CD4-positive, alpha-beta T cell treated with Interleukin-17A for 4 hours (primary cell): Measurements from ENCODE around the gene H1-8.

Experiments used
- DNase-seq: peaks from one replicate; pipeline ENCODE4 v3.0.0-alpha.2; 2020; ENCODE audit warnings: mixed read lengths

Gene H1-8

DNA sequence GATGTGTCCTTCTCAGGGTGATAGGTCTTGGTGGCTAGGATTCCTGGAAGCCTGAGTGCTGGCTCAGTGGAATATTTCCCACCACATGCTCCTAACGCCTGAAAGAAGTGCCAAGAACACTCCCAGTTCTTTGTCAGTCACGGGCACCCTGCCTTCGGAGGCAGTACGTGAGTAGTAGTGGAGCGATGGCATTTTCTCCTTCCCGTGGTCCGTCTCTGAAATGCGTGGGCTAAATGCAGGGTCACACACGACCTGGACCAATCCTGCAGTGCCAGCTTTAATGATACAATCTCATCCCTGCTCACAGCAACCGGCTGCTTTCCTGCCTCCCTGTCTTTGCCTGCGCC is 14.5 kb downstream of the H1-8 start:
- no peak for DNase-seq

DNA sequence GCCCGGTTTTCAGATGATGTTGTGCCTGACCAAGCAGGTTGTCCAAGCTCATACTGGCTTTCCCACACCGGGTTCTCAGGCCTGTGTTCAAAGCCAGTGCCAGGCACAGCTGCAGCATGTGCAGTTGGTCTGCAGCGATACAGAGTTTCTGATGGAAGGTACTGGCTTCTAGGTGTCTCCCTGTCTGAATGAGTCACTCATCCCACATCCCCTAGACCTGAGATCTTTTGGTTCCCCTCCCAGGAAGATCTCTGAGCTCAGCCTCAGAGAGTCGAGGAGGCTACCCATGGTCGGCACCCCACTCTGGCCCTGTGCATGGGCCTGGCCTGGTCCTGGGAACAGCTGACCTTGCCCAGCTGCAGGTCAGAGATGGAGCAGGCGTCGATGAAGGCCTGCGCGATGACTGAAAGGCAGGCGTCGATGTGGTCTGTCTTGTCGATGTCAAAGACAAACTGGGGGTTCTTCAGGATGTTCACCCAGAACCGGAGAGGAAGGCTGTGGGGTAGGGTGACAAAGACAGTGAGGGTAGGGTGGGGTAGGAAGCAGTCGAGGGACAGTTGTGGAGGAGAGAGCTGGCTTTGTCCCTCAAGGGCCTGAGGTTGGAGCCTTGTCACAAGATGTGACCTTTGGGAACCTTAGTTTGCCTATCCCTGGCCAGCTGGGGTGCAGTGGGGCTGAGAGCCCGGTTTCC is 15.3 kb downstream of the H1-8 start:
- DNase-seq, result no peak

DNA sequence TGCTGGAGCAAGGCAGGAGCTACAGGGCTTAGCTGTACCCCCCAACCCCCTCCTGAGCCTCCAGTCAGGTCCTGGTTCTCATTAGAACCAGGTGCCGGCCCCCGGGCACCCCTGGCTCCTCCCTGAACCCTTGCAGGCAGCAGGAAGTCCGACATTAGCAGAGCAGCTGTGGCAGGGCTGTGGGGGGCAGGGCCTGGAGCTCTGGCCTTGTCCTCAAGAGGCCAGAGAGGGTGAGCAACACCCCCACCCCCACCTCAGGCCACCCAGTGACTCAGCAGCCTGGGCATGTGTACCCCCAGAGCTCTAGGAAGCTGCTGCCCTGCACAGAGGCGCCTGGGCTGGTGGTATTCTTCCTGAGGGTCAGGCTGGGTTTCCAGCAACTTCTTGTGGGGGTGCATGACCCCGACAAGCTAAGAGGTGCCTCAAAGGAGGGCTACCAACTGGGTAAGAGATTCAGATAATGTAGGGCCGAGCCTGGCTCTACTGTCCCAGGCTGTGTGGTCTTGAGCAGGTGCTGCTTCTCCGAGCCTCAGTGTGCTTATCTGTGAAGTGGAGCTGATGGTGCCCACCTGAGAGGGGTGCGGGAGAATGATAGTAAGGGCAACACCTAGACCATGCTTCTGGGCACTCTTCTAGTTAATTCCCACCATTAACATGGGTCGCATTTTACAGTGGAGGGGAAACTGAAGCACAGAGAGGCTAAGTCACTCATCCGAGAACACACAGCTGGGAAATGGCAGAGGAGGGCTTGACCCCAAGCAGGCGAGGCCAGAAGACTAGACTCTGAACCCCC is 16.0 kb downstream of the H1-8 start:
- no peak for DNase-seq

DNA sequence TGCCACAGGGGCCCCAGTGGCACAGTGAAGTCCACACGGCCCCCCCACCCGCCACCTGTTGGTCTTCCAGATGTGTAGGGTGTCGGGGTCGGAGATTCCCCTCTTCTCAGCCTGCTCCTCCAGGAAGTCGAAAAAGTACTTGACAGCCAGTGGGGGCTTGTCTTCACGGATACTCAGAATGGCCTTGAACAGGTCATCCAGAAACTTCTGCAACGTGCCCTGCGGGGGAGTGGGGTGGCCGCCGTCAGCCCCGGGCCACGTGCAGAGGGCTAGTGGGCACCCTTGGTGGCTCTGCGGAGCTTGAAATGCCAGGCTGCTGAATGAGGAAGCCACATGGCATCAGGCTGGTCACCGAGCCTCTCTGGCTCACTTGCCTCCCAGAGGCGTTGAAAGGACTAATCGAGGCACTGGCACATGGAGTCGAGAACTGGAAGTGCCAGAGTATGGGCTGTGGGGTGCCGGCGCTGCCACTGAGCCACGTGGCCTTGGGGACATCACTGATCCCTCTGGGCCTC is 16.6 kb downstream of the H1-8 start:
- DNase-seq, result no peak

DNA sequence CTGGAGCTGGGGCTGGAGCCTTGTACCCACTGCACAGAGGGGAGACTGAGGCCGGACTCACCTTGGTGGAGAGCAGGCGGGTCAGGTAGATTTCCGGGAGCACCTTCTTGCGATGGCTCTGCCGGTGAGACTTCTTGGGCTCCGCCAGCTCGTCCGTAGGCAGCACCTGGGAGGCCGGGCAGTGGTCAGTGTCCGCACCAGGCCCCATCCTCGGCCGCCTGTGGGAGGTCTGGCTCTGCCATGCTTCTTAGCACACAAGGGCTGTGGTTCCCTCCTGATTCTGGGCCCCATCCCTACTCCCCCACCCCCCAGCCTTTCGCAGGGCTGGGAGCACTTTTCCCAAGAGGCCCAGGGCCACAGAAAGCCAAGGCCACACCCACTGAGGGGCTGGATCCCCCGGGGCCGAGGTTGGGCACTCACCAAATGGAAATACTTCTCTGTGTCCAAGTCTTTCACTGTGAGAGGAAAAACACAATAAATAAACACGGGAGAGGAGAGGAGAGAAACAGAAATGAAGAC is 17.4 kb downstream of the H1-8 start:
- no peak for DNase-seq

DNA sequence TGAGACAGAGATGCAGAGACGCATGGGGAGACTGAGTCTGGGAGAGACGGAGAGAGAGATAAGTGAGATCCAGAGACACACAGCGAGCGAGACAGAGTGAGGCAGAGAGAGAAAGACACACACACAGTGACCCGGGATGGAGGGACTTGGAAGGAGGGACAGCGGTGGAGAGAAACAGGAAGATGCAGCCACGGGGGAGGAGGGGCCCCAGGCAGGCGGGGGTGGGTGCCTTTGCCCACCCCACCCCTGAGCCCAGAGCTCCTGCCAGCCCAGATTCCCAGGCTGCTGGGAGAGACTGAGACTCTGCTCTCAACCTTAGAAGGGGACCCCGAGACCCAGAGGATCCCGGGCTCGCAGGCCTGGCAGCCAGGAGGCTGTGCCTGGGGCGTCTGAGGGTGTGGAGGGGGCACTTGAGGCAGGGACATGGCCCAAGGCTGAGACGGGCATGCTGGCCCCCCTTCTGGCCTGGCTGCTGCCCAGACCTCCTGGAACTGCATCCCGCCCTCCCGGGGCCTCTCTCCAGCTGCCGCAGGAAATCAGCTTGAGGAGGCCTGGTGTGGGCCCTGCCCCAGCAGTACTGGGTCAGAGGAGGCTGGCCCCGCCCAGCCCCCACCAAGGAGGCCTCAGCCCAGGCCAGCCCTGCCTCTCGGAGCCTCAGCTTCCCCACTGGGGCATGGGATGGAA is 18.1 kb downstream of the H1-8 start:
- DNase-seq, result no peak

DNA sequence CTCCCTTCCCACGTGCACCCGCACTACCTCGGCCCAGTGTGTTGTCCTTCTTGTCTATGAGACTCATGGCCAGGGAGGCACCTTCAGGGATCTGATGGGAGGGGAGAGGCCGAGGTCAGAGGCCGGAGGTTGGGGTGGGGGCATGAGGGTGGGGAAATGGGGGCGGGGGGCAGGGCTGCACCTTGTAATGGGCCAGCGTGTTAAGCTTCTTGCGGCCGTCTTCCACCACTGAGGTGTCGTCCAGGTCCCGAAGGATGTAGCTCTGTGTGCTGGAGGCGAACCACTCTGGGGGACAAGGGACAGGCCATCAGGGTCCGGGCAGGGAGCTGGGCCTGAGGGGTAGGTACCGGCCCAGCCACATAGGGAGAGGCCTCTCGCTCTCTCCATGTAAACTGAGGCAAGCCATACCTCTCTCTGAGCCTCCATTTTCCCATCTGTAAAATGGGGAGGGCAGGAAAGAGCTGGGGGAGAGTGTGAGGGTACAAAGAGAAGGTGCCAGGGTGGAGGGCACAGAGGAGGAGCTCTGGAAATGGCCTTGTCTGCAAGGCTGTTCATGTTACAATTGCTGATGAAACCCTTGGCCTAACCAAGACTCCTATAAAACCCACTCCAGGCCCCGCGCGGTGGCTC is 18.8 kb downstream of the H1-8 start:
- no peak for DNase-seq

DNA sequence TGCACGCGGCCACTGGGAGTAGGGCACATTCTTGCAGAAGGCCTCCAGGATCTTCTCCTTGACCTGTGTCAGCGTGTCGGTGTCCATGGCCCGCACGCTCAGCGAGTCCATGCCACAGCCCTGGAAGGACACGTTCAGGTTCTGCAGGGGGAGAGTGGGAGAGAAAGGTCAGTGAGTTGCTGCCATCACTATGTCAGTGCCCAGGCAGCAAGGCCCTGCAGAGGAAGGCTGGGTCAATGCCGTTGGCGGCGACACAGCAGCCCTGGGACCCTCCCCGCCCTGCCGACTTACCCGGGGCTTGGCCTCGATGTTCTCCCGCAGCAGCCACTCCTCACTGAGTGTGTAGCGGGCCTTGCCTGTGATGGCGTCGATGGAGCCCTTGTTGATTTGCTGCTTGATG is 19.8 kb downstream of the H1-8 start:
- no peak for DNase-seq

DNA sequence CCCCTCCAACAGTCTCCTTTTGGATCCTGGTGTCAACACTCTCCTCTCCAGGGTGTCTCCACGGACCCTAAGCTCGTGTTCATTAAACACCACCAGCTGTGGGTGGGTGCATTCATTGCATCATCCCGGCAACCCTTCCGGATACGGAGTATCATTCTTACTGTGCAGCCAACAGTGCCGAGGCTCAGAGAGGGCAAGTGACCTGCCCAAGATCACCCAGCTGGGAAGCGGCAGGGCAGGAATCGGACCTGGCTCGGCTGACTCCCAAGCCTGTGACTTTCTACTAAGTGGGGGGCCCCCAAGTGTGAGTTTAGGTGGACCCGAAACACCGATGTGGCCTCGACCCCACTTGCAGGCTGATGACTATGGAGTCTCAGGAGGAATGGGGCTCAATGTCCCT is 20.4 kb downstream of the H1-8 start:
- no peak for DNase-seq

DNA sequence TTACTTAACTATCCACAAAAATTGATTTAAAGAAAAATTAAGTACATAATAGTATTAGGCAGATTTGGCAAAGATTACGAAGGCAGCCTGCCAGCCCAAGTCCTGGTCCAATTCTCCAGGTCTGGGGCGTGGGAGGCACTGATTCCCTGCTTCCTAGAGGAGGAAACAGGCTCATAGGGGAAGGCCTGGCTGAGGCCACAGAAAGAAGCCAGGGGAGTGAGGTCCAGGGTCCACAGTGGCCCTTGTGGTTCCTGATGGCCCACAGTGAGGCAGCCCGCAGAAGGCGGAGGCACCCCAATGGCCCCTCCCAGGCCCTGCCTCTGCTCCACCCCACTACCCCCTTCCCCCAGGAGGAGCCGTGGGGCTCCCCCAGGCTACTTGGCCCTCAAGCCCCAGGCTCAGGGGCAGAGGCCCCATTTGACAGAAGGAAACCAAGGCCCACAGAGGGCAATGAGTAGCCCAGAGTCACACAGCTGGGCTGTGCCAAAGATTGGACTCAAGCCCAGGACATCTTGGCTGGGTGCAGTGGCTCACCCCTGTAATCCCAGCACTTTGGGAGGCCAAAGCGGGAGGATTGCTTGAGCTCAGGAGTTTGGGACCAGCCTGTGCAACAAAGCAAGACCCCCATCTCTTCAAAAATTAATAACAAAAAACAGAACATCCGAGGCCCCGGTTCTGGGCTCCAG is 21.0 kb downstream of the H1-8 start:
- no peak for DNase-seq

DNA sequence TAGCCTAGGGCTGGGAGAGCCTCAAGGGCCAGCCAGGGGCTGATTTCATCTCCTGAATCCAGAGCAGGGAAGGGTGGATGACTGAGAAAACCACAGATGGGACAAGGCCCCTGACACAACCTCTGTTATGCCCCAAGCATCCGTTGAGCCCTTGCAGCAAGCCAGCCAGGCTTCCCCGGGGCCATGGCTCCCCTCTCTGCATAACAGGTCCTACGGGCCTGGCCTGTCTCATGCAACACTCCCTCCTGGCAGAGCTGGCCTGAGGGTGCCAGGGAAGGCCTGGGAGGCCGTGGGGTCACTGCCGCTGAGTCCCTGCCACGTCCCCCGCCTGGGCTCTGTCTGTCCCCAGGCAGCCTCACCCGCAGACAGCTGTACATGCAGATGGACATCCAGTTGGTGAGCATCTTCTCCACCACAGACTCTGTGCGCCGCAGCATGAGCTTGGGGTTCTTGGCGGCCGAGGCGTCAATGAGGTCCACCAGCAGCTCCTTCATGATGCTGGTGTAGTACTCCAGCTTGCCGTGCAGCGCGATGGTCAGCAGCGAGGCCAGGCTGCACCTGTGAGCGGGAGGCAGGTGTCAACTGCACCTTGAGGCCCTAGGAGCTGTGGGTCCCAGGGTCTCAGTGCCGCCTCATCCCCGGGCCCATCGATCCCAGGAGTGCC is 22.1 kb downstream of the H1-8 start:
- no peak for DNase-seq

DNA sequence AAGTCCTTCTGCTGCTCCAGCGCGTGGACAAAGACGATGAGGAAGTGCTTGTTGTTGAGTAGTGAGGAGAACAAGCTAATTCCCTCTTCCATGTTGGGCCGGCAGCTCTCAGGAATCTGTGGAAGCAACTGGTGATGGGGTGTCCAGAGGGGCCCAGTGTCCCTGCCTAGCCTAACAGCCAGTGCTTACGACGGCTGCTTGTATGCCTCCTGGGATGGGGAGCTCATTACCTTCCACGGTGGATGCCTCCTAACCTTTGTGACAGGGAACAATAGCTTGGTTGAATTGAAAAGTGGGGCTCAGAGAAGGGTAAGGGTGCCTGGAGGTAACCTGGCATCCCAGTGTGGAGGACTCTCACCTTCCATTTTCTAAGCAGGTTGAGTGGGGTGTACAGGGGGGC is 22.9 kb downstream of the H1-8 start:
- no peak for DNase-seq

DNA sequence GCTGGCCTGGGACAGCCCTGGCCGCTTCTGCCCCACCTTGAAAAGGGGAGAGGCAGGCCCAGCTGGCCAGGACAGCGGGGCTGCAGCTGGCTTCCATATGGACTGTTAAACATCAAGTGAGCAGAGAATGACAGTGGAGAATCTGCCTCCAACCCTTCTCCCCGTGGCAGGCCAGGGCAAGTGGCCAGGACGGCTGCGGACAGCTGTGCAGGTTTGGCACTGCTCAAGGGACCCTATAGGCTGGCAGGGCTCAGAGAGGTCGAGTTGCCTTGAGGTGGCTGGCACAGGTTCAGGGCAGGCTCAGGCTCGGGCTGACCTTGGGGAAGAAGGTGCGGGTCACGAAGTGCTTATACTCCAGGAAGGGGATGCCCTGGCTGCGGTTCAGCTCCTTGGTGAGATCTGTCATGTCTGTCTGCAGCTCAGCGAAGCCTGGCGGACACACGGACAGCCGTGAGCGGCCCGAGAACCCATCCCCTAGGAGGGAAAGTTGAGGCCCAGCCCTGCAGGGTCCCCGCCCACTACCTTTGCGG is 24.3 kb downstream of the H1-8 start:
- DNase-seq, result no peak

DNA sequence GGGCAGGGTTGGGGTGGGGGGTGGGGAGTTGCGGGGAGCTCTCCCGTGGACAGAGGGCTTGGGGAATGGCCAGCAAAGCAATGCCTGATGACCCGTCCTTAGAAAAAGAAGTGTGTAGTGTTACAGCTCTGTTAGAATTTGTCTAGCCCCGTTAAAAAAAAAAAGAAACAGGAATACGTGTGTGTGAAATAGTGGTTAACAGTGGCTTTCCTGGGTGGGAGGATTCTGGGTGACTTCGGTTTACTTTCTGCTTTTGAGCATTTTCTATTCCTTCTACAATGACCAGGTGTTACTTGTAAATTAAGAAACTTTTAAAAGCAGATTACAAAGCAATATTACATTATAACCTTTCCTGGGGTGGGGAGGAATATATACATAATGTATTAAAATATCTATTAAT is 25.0 kb downstream of the H1-8 start:
- no peak for DNase-seq

DNA sequence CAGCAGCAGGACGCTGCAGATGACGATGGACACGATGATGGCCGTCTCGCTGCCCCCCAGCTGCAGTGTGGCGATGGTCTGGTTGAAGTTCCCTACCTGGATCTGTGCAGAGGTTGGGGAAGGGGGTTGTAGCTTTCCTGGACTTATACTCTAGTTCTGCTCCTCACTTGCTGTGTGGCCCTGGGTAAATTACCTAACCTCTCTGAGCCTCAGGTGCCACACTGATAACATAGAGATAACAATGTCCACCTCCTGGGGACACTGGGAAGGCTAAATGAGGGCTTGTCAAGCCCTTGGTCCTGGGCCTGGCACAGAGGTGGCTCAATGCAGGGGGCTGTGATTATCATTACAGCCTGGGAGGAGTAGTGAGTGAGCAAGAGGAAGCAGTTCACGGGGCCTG is 26.9 kb downstream of the H1-8 start:
- DNase-seq, result no peak

DNA sequence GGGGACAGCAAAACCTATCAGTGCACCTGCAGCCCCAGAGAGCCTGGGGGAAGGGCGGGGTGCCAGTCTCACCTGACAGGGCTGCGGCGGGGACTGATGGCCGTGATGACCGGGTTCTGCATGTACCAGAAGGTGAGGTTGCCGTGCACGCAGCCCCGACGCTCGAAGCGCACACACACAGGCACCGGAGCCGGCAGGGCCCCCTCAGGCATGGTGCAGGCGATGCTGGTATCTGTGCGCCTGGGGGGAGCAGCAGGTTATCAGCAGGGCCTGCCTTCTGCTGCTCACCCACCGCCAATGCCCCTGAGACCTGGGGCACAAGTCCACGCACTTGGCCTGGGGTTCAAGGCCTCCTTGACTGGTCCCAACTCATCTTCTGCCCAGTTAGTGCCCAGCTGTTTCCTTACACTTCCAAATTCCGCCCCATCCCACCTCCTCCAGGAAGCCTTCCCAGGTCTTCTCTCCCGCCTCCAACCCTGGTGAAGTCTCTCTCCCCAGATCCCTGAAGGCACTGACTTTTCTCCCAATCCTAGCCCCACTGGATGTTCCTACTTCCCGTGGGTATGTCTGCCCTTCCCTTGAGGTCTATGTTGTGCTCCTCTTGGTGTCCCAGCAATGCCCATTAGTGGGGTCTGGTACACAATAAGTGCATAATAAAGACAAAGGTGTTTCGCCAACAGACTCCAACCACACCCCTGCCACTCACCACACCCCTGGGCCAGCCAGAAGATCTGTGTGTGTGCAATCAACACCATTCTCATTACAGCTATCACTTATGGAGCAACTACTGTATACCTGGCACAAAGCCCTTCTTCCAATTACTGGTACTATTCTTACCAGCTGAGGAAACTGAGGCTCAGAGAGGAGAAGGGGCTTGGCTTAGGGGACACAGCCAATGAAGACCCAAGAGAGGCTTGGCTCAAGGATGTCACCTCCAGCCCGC is 28.9 kb downstream of the H1-8 start:
- DNase-seq, result no peak

DNA sequence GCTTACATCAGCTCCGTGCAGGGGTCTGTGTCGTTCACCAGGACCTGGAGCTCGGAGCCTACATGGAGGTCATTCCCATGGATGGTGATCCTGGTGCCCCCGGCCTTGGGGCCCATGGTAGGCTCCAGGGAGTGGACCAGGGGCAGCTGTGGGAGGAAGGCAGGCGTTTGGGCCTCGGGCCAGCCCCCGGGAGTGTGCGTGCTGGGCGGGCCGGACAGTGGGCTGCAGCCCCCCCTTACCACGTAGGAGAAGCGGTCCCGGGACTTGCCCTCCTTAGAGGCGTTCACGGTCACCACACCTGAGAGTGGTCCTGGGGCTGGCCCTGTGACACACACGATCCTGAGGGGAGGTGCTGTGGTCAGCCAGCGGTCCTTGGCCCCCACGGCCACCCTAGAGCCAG is 29.6 kb downstream of the H1-8 start:
- DNase-seq, result no peak

DNA sequence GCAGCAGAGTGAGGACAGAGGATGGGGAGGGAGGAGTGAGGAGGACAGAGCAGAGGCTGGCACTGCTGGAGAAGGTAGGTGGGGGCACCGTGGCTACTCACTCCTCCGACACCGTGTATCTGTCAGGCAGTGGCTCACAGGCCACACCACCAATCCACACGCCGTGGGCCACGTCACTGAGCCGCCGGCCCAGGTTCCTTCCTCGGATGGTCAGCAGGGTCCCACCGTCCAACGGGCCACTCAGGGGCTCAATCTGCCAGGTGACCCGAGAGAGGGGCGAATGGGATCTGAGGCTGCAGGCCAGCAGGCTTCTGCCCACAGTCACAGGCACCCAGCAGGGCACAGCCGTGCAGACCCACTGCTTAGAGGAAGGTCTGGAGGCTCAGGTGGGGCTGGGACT is 30.5 kb downstream of the H1-8 start:
- no peak for DNase-seq

DNA sequence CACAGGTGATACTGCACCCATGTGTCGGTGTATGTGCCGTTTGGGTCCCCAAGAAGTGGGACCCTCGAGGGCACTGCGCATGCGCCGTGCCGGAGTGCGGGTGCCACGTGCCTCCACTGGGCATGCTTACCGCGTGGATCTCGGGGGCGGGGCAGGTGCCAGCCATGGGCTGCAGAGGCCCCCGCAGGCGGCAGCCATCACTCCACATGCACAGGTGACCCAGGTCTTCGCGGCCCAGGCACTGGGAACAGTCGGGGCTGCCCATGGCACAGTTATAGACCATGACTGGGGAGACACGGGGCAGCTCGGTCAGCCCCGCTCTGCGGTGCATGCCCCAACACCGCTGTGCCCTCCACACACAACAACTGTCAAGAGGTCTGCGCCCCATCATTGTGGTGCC is 31.2 kb downstream of the H1-8 start:
- no peak for DNase-seq

DNA sequence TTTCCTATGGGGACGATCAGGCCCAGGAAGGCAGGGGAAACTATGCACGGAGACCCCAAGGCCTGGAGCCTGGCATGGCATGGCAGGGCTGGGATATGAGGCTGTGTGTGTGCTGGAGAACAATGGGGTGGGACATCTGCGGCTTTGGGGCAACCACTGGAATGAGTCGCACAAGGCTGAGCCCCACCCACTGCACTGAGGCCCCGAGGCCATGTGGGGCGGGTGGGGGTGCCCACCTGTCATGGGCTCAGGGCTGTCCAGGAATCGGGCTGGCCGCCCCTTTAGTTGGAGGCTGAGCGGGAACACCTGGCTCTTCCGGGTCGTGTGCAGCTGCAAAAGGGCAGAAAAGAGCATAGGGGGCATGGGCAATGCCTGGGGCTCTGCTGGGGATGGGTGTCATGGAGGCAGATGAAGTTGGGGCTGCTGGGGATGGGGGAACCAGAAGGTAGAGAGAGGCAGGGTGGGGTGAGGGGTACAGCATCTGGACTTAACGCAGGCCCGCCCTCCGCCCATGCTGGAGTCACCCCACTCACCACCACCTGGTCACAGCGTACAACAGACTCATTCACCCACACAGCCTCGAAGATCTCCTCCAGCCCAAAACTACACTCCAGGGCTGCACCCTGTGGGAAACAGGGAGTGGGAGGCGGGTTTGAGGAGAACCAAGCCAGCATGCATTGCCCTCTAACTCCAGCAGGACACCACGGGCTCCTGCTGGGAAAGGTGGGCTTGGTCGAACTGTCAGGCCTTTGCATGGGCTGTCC is 32.4 kb downstream of the H1-8 start:
- no peak for DNase-seq
